K562 (cell line): ENCODE measurements around the gene PHACTR2. TPM values are rescaled to one million over a fixed set of nuclear protein-coding genes. Genes with fewer than 3 reads are reported as not detected.

ENCODE experiments used
- ATAC-seq: fragments of 200-7000 bp; cut with Tn5 transposase; 3 replicates; pipeline ENCODE4 v1.9.1; 2020; ENCODE audit warnings: moderate library complexity
- BruUV-seq: library from RNA; stranded (reverse); fragments of 400-500 nt; replicated peaks from 2 replicates; lab custom pipeline; 2021; lab: Mats Ljungman, UMichigan
- CTCF ChIA-PET: fragments of 300-600 bp; formaldehyde crosslinking; extraction: SDS; loops from one replicate; lab custom pipeline; 2021; ENCODE audit warnings: low intra/inter-chr PET ratio; lab: Yijun Ruan, JAX
- POLR2A ChIA-PET: fragments of 300-600, 350-650 bp; sonication (Branson Sonifier 250); formaldehyde crosslinking; extraction: SDS; loops from one replicate; lab custom pipeline; 2021; ENCODE audit warnings: antibody characterized with exemption, inconsistent platforms; lab: Yijun Ruan, JAX
- DNase-seq, 4 experiments: peaks; one replicate each; pipeline versions ENCODE4 v3.0.0 to v3.0.0-alpha.2; 2011 to 2018; ENCODE audit warnings: low spot score in 3 of 4, mixed read lengths in 3 of 4; ENCODE audit errors: extremely low read depth in 1 of 4
- FAIRE-seq: peaks from 2 replicates; lab custom pipeline; 2011; peaks lifted over from hg19 to GRCh38; lab: Jason Lieb, UNC
- H2AFZ ChIP-seq: 2 replicates; pipeline ENCODE4 v1.6.0; 2011; ENCODE audit warnings: low read depth, low read length, control low read depth, inconsistent platforms
- H3K27ac ChIP-seq: fragments of 200-600 bp; 3 replicates; pipeline ENCODE4 v1.8.0; 2011; ENCODE audit warnings: low read depth, mild to moderate bottlenecking, control low read depth, inconsistent platforms, low read length, moderate library complexity, mixed read lengths; ENCODE audit errors: extremely low read depth
- H3K27me3 ChIP-seq, 2 experiments: fragments of 300-600 bp in 1 of 2; 2 replicates in 1 of 2; 3 replicates in 1 of 2; pipeline versions ENCODE4 v1.6.0 to v1.8.0; 2011; ENCODE audit warnings: inconsistent platforms in 2 of 2, low read length in 2 of 2, mild to moderate bottlenecking in 1 of 2, mixed read lengths in 1 of 2, moderate library complexity in 1 of 2; ENCODE audit not compliant: control insufficient read depth in 2 of 2, insufficient read depth in 2 of 2
- H3K36me3 ChIP-seq: fragments of 300-600 bp; 3 replicates; pipeline ENCODE4 v1.8.0; 2011; ENCODE audit warnings: mild to moderate bottlenecking, low read length, inconsistent platforms; ENCODE audit not compliant: control insufficient read depth, insufficient read depth
- H3K4me1 ChIP-seq, 2 experiments: fragments of 200-600 bp in 1 of 2; replicated peaks in 1 of 2; 2 replicates in 1 of 2; 3 replicates in 1 of 2; pipeline versions ENCODE4 v1.5.1 to v1.8.0; 2011; ENCODE audit warnings: inconsistent platforms in 2 of 2, low read length in 2 of 2, mild to moderate bottlenecking in 1 of 2, mixed read lengths in 1 of 2, moderate library complexity in 1 of 2; ENCODE audit not compliant: control insufficient read depth in 2 of 2, insufficient read depth in 2 of 2
- H3K4me2 ChIP-seq: 2 replicates; pipeline ENCODE4 v1.6.1; 2011; ENCODE audit warnings: low read length, control low read depth, inconsistent platforms, mixed read lengths; ENCODE audit not compliant: insufficient read depth
- H3K4me3 ChIP-seq: fragments of 200-600 bp; sonication (generic), shearing (Covaris generic); 2 replicates; pipeline ENCODE4 v1.5.1; 2016; ENCODE audit warnings: control low read depth, inconsistent platforms
- H3K79me2 ChIP-seq: fragments of 200-600 bp; 3 replicates; pipeline ENCODE4 v1.8.0; 2011; ENCODE audit warnings: low read length, inconsistent platforms; ENCODE audit not compliant: control insufficient read depth, insufficient read depth
- H3K9ac ChIP-seq, 2 experiments: 2 replicates each; pipeline versions ENCODE4 v1.6.0 to v1.6.1; 2011; ENCODE audit warnings: low read depth in 2 of 2, low read length in 2 of 2, control low read depth in 1 of 2, inconsistent platforms in 1 of 2, mild to moderate bottlenecking in 1 of 2, mixed read lengths in 1 of 2; ENCODE audit not compliant: insufficient read depth in 1 of 2
- H3K9me1 ChIP-seq: one replicate; pipeline ENCODE4 v1.6.0; 2011; ENCODE audit warnings: inconsistent platforms, mild to moderate bottlenecking, low read length, moderate library complexity; ENCODE audit not compliant: control insufficient read depth, insufficient read depth
- H3K9me3 ChIP-seq: replicated peaks from 2 replicates; pipeline ENCODE4 v1.5.1; 2011; ENCODE audit warnings: low read depth, low read length, inconsistent platforms; ENCODE audit not compliant: control insufficient read depth, insufficient read depth
- H4K20me1 ChIP-seq: replicated peaks from 2 replicates; pipeline ENCODE4 v1.6.1; 2011; ENCODE audit warnings: low read length, inconsistent platforms, mixed read lengths; ENCODE audit not compliant: control insufficient read depth, insufficient read depth
- CBFA2T2 ChIP-seq: fragments of 450-650 bp; conservative IDR thresholded peaks from 2 replicates; pipeline ENCODE4 v1.6.1; 2017; ENCODE audit warnings: mild to moderate bottlenecking
- HDAC1 ChIP-seq, 2 experiments: fragments of 450-650 bp; IDR thresholded peaks; 2 replicates each; pipeline ENCODE4 v1.6.1; 2016 to 2017; ENCODE audit warnings: inconsistent platforms in 1 of 2, mild to moderate bottlenecking in 1 of 2, moderate library complexity in 1 of 2
- KLF10 ChIP-seq: fragments of 250-450 bp; sonication (Bioruptor Pico); IDR thresholded peaks from 2 replicates; pipeline ENCODE4 v1.6.1; 2021; ENCODE audit warnings: matching md5 sums
- KLF16 ChIP-seq: IDR thresholded peaks from 2 replicates; pipeline ENCODE4 v1.6.1; 2016; ENCODE audit warnings: antibody characterized with exemption
- NFXL1 ChIP-seq: fragments of 450-650 bp; formaldehyde crosslinking; IDR thresholded peaks from 2 replicates; pipeline ENCODE4 v1.4.0; 2021; ENCODE audit warnings: mild to moderate bottlenecking
- TAF1 ChIP-seq: IDR thresholded peaks from 2 replicates; pipeline ENCODE4 v1.6.1; 2011; ENCODE audit warnings: mild to moderate bottlenecking, low read length, moderate library complexity; ENCODE audit not compliant: insufficient read depth, control insufficient read depth, severe bottlenecking; ENCODE audit errors: extremely low read depth
- ZNF436 ChIP-seq: fragments of 250-450, 450-650 bp; sonication (Bioruptor Pico); formaldehyde crosslinking; IDR thresholded peaks from 2 replicates; pipeline ENCODE4 v1.7.0; 2020; ENCODE audit warnings: mild to moderate bottlenecking
- ZNF589 ChIP-seq: fragments of 200-800 bp; sonication (Bioruptor generic); IDR thresholded peaks from 2 replicates; pipeline ENCODE4 v1.6.1; 2016; ENCODE audit warnings: low read depth, missing genetic modification characterization, missing compliant biosample characterization
- WGBS: fragments of 100-300 bp; shearing (Covaris generic); methylation state at CpG from one replicate; pipeline ENCODE4 v1.1.6; 2016; ENCODE audit warnings: low coverage, mixed read lengths; ENCODE audit not compliant: insufficient coverage; ENCODE audit errors: missing lambda C conversion rate; 5-methylcytosine and 5-hydroxymethylcytosine counted together
- in situ Hi-C: fragments of 300-500 bp; cut with MboI; formaldehyde crosslinking; loops from 4 replicates; pipeline ENCODE4 v1.15.0; 2018; ENCODE audit warnings: inconsistent platforms, mixed read lengths
- intact Hi-C: fragments of 100-400 bp; cut with micrococcal nuclease; formaldehyde crosslinking; loops from 2 replicates; pipeline ENCODE4 v1.14.2; 2022
- polyA plus RNA-seq, 8 experiments: library from polyadenylated mRNA; depleted of rRNA in 4 of 8; stranded (reverse) in 5 of 8; unstranded in 3 of 8; fragments of >200 nt; fragmentation: Nextera tagmentation in 2 of 8; fragmentation: Illumina TruSeq in 1 of 8; extraction: Ambion mirVana in 2 of 8; extraction: Trizol in 1 of 8; gene quantifications; 2 replicates each; pipeline versions ENCODE4 v1.2.1 to v1.2.3, GENCODE V29; 2011 to 2014; ENCODE audit warnings: inconsistent platforms in 1 of 8, missing spikeins in 1 of 8
- total RNA-seq, 7 experiments: library from RNA; depleted of rRNA in 6 of 7; stranded (reverse); fragments of >200 nt in 6 of 7; fragmentation: Illumina TruSeq in 2 of 7; extraction: Trizol in 2 of 7; gene quantifications; 2 replicates each; pipeline versions ENCODE4 v1.2.1 to v1.2.3, GENCODE V29; 2011 to 2021; ENCODE audit warnings: low replicate concordance in 1 of 7
- TF ChIP-seq, protein P1 (sequence below): sonication (generic); formaldehyde crosslinking; IDR thresholded peaks from 2 replicates; pipeline ENCODE4 v1.8.0; 2022; ENCODE audit warnings: mild to moderate bottlenecking, missing genetic modification reagents
- TF ChIP-seq, protein P2 (sequence below): fragments of 250-450 bp; sonication (Bioruptor Pico); IDR thresholded peaks from 2 replicates; pipeline ENCODE4 v1.8.0; 2022; ENCODE audit warnings: moderate library complexity, mild to moderate bottlenecking, inconsistent platforms

PHACTR2 gene
- total and polyA plus RNA-seq, 9 of the 15 experiments (the other 6 are each of a cell fraction or from before 2014, with no cell fraction given) = 5.3 to 52.5 (median 22.9) TPM

GRCh38 chr6:143637691-143638090 lies 40.1 kb upstream of the PHACTR2 start:
- no peak for FAIRE-seq
- POLR2A ChIA-PET = interaction anchor here (0.6 to 1.0 kb wide), 2 partner anchors 68 to 410 kb away, joined by 3 to 4 read pairs; no protein-coding TSS in a partner anchor
- in situ Hi-C loops = no loop called here

GRCh38 chr6:143642403-143642802 lies 35.4 kb upstream of the PHACTR2 start:
- FAIRE-seq (peak; percentile 26), ATAC-seq (no peak), DNase-seq (no peak)
- Histone ChIP-seq H3K9me1 (no peaks in the 10 kb centered on the region), H3K79me2 (no peaks in the 10 kb centered on the region), H3K36me3 (no peaks in the 10 kb centered on the region), H2AFZ (no peak overlapping the region), H3K4me2 (no peak overlapping the region), H3K9ac (no peak overlapping the region), H3K27me3 (no peaks in the 10 kb centered on the region; a peak in 1 of 5 replicates), H3K4me1 (no peaks in the 10 kb centered on the region; a peak in 1 of 5 replicates), H4K20me1 (no peaks in the 10 kb centered on the region), H3K27ac (no peak overlapping the region), H3K9me3 (no peaks in the 10 kb centered on the region), H3K4me3 (no peak overlapping the region)
- BruUV-seq = no TSS peak
- TF ChIP-seq NFXL1 (no peak), CBFA2T2 (no peak), KLF16 (no peak), ZNF436 (CRISPR knock-in tag) (no peak), KLF10 (CRISPR knock-in tag) (no peak), HDAC1 (IDR thresholded peaks at IDR 0.05) (no peak)
- TF ChIP-seq, protein P1, sequence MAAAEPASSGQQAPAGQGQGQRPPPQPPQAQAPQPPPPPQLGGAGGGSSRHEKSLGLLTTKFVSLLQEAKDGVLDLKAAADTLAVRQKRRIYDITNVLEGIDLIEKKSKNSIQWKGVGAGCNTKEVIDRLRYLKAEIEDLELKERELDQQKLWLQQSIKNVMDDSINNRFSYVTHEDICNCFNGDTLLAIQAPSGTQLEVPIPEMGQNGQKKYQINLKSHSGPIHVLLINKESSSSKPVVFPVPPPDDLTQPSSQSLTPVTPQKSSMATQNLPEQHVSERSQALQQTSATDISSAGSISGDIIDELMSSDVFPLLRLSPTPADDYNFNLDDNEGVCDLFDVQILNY (CRISPR knock-in tag) = no peak
- POLR2A ChIA-PET = interaction anchor here (0.7 kb wide), 1 partner anchor 201 kb away, joined by 3 read pairs; the partner anchor contains the start of gene LTV1
- CTCF ChIA-PET = no interaction called here
- in situ Hi-C loops = no loop called here
- intact Hi-C loops = no loop called here
- WGBS = 6% methylated on average over 2 of the region's 2 CpGs

More at GRCh38 chr6:143637691-143638090, 40.1 kb upstream of the PHACTR2 start:
- H3K9me1 ChIP-seq = no peaks in the 10 kb centered on the region
- H3K4me3 ChIP-seq = no peak overlapping the region
- ATAC-seq = no peak
- H2AFZ ChIP-seq = no peak overlapping the region
- no peak overlapping the region for H3K27ac ChIP-seq
- TF ChIP-seq ZNF589 (no peak), TAF1 (no peak)
- TF ChIP-seq, protein P2, sequence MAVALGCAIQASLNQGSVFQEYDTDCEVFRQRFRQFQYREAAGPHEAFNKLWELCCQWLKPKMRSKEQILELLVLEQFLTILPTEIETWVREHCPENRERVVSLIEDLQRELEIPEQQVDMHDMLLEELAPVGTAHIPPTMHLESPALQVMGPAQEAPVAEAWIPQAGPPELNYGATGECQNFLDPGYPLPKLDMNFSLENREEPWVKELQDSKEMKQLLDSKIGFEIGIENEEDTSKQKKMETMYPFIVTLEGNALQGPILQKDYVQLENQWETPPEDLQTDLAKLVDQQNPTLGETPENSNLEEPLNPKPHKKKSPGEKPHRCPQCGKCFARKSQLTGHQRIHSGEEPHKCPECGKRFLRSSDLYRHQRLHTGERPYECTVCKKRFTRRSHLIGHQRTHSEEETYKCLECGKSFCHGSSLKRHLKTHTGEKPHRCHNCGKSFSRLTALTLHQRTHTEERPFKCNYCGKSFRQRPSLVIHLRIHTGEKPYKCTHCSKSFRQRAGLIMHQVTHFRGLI (CRISPR knock-in tag) = no peak
- no peaks in the 10 kb centered on the region for H3K79me2 ChIP-seq
- no peaks in the 10 kb centered on the region for H3K9me3 ChIP-seq
- no peaks in the 10 kb centered on the region for H3K4me1 ChIP-seq
- no TSS peak for BruUV-seq
- H3K36me3 ChIP-seq = no peaks in the 10 kb centered on the region
- no peak overlapping the region for H3K9ac ChIP-seq
- 0% methylated on average over 3 of the region's 3 CpGs for WGBS
- no peaks in the 10 kb centered on the region for H4K20me1 ChIP-seq
- CTCF ChIA-PET = no interaction called here
- no peak overlapping the region for H3K4me2 ChIP-seq
- intact Hi-C loops = no loop called here
- DNase-seq = no peak
- no peaks in the 10 kb centered on the region; a peak in 1 of 5 replicates for H3K27me3 ChIP-seq
